HepG2 (cell line): Measurements from ENCODE around the gene HRH3.

Experiments used
- CAMTA2 ChIP-seq: sonication (generic); formaldehyde crosslinking; IDR thresholded peaks from 2 replicates; pipeline ENCODE4 v1.4.0; 2020; ENCODE audit warnings: mild to moderate bottlenecking, missing genetic modification reagents, borderline replicate concordance
- CBX5 ChIP-seq: sonication (generic); formaldehyde crosslinking; IDR thresholded peaks from 2 replicates; pipeline ENCODE4 v1.4.0; 2020; ENCODE audit warnings: missing genetic modification reagents, borderline replicate concordance
- CTCF ChIP-seq: sonication (generic); formaldehyde crosslinking; IDR thresholded peaks from 2 replicates; pipeline ENCODE4 v1.5.0; 2020; ENCODE audit warnings: mild to moderate bottlenecking, missing genetic modification reagents, moderate library complexity
- FOXJ3 ChIP-seq: sonication (generic); formaldehyde crosslinking; IDR thresholded peaks from 2 replicates; pipeline ENCODE4 v1.4.0; 2020; ENCODE audit warnings: missing genetic modification reagents, mild to moderate bottlenecking, borderline replicate concordance
- FOXM1 ChIP-seq: sonication (generic); formaldehyde crosslinking; IDR thresholded peaks from 2 replicates; pipeline ENCODE4 v1.5.0; 2020; ENCODE audit warnings: missing genetic modification reagents
- POLR2A ChIP-seq, 2 experiments: IDR thresholded peaks; 2 replicates each; pipeline ENCODE4 v1.6.1; 2011; ENCODE audit warnings: low read depth in 2 of 2, low read length in 2 of 2, mild to moderate bottlenecking in 1 of 2, moderate library complexity in 1 of 2; ENCODE audit not compliant: insufficient read depth in 1 of 2
- RNF2 ChIP-seq: fragments of 450-650 bp; conservative IDR thresholded peaks from 2 replicates; pipeline ENCODE4 v1.6.1; 2016; ENCODE audit warnings: low read depth
- SMARCC2 ChIP-seq: fragments of 450-650 bp; IDR thresholded peaks from 2 replicates; pipeline ENCODE4 v1.6.1; 2017; ENCODE audit warnings: antibody characterized with exemption, mild to moderate bottlenecking
- ZNF24 ChIP-seq: fragments of 450-650 bp; IDR thresholded peaks from 2 replicates; pipeline ENCODE4 v1.6.1; 2017; ENCODE audit warnings: antibody characterized with exemption, mild to moderate bottlenecking

GRCh38 chr20:62227591-62227976, 7.5 kb upstream of the HRH3 start:
- TF ChIP-seq CAMTA2 (CRISPR knock-in tag) (no peak), FOXJ3 (CRISPR knock-in tag) (no peak), CTCF (CRISPR knock-in tag) (no peak; the same call in 1 of the 2 replicates), CBX5 (CRISPR knock-in tag) (no peak), ZNF24 (no peak), FOXM1 (CRISPR knock-in tag) (no peak), RNF2 (no peak), SMARCC2 (no peak), POLR2A (IDR thresholded peaks at IDR 0.05; ENCODE audit: insufficient read depth in 1 of 2, low read depth in 2 of 2, low read length in 2 of 2) (no peak)
